Gastroesophageal sphincter (tissue), 3 donors: ENCODE results near the gene SNAP47.

Experiments used
- CTCF ChIP-seq, 4 experiments: fragments of 200-600 bp in 2 of 4; fragments of 450-650 bp in 2 of 4; sonication (generic) in 1 of 4; IDR thresholded peaks; one replicate each; pipeline ENCODE4 v1.5.1; 2017 to 2019; ENCODE audit warnings: antibody characterized with exemption in 4 of 4, mild to moderate bottlenecking in 2 of 4, moderate library complexity in 2 of 4
- POLR2A ChIP-seq, 2 donors: fragments of 450-650 bp; IDR thresholded peaks; one replicate each; pipeline ENCODE4 v1.6.1; 2017; ENCODE audit warnings: antibody characterized with exemption in 2 of 2, mild to moderate bottlenecking in 2 of 2, moderate library complexity in 1 of 2

- TF ChIP-seq CTCF (IDR thresholded peaks at IDR 0.05) (no peak), POLR2A (IDR thresholded peaks at IDR 0.05) (no peak)
These were observed 28.8 kb downstream of the SNAP47 start for GRCh38 chr1:227764019-227764391.
